Type B pancreatic cell (in vitro differentiated cells): ENCODE results near the gene METTL24. TPM values are rescaled to one million over a fixed set of nuclear protein-coding genes. Genes with fewer than 3 reads are reported as not detected.
A peak's percentile ranks its signal among the peaks of the same experiment; 100 is the strongest.

Experiments
- DNase-seq: peaks from one replicate; pipeline ENCODE4 v3.0.0; 2021; ENCODE audit warnings: mixed read lengths; ENCODE audit not compliant: unreplicated experiment; ENCODE audit errors: extremely low spot score
- H3K27ac Mint-ChIP-seq: 2 replicates; pipeline ENCODE4 v1.8.0; 2021; ENCODE audit warnings: mild to moderate bottlenecking, mixed read lengths
- H3K27me3 Mint-ChIP-seq: 2 replicates; pipeline ENCODE4 v1.8.0; 2021; ENCODE audit warnings: mixed read lengths
- H3K36me3 Mint-ChIP-seq: 2 replicates; pipeline ENCODE4 v1.8.0; 2021; ENCODE audit warnings: mixed read lengths
- H3K4me1 Mint-ChIP-seq: one replicate; pipeline ENCODE4 v1.8.0; 2021; ENCODE audit warnings: mixed read lengths; ENCODE audit not compliant: unreplicated experiment
- H3K4me3 Mint-ChIP-seq: 2 replicates; pipeline ENCODE4 v1.8.0; 2021; ENCODE audit warnings: mild to moderate bottlenecking, mixed read lengths
- H3K9me3 Mint-ChIP-seq: 2 replicates; pipeline ENCODE4 v1.8.0; 2021; ENCODE audit warnings: mixed read lengths
- CTCF ChIP-seq: fragments of 200-600 bp; sonication (generic); conservative IDR thresholded peaks from 2 replicates; pipeline ENCODE4 v1.5.0; 2021; ENCODE audit warnings: antibody characterized with exemption, mild to moderate bottlenecking
- total RNA-seq: library from RNA; stranded (reverse); gene quantifications from 2 replicates; pipeline ENCODE4 v1.2.1, GENCODE V29; 2021; ENCODE audit warnings: low replicate concordance

METTL24 gene
- total RNA-seq, 1 donor from 2014 or later = 10.0 TPM

GRCh38 chr6:110368284-110368683, 10.1 kb upstream of the METTL24 start:
- Mint-ChIP-seq H3K36me3 (no peaks in the 10 kb centered on the region), H3K27ac (no peak overlapping the region), H3K9me3 (peaks cover 5% of the 10 kb centered on the region), H3K27me3 (peaks cover 5% of the 10 kb centered on the region), H3K4me1 (peaks cover 44% of the 10 kb centered on the region), H3K4me3 (no peak overlapping the region)
- TF ChIP-seq CTCF = no peak
- no peak for DNase-seq

- Mint-ChIP-seq H3K27me3 (peaks cover 5% of the 10 kb centered on the region), H3K27ac (no peak overlapping the region), H3K36me3 (no peaks in the 10 kb centered on the region), H3K4me1 (peaks cover 44% of the 10 kb centered on the region), H3K9me3 (peaks cover 5% of the 10 kb centered on the region), H3K4me3 (no peak overlapping the region)
- DNase-seq = no peak
- no peak for TF ChIP-seq CTCF
These were observed 9.7 kb upstream of the METTL24 start for GRCh38 chr6:110367825-110368224.

GRCh38 chr6:110366975-110367374, 8.8 kb upstream of the METTL24 start:
- H3K9me3 Mint-ChIP-seq = peaks cover 8% of the 10 kb centered on the region
- peaks cover 8% of the 10 kb centered on the region for H3K27me3 Mint-ChIP-seq
- TF ChIP-seq CTCF = no peak
- no peak overlapping the region for H3K4me3 Mint-ChIP-seq
- H3K4me1 Mint-ChIP-seq = peaks cover 44% of the 10 kb centered on the region
- no peak for DNase-seq
- H3K36me3 Mint-ChIP-seq = no peaks in the 10 kb centered on the region
- H3K27ac Mint-ChIP-seq = no peak overlapping the region

DNA sequence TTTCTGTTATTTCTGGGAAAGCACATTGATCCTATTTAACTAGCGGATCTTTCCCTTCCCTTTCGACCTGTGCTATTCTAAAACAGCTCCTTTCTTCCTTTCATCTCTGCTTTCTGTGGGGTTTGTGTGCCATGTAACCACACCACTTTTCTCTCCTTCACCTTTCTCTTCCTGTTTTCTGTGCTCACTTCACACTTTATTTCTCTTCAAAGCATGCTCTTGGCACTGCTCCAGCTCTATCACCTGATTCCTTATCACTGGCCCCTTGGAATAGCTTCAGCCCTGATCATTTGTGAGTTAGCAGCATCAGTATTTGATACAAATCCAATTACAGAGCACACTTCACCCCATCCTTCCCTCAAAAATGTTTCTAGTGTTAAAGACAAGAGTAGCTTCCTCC, 8.1 kb upstream of the METTL24 start:
- DNase-seq = no peak
- Mint-ChIP-seq H3K4me3 (peak overlapping the region; percentile 4), H3K4me1 (peaks cover 40% of the 10 kb centered on the region), H3K36me3 (no peaks in the 10 kb centered on the region), H3K9me3 (peaks cover 7% of the 10 kb centered on the region), H3K27ac (peak overlapping the region; percentile 5), H3K27me3 (peaks cover 8% of the 10 kb centered on the region)
- no peak for TF ChIP-seq CTCF

GRCh38 chr6:110364364-110365105, 6.4 kb upstream of the METTL24 start:
- H3K4me3 Mint-ChIP-seq = no peak overlapping the region
- no peak for DNase-seq
- H3K36me3 Mint-ChIP-seq = no peaks in the 10 kb centered on the region
- H3K27me3 Mint-ChIP-seq = peaks cover 10% of the 10 kb centered on the region
- peaks cover 9% of the 10 kb centered on the region for H3K9me3 Mint-ChIP-seq
- no peak for TF ChIP-seq CTCF
- H3K27ac Mint-ChIP-seq = peak overlapping the region; percentile 3
- H3K4me1 Mint-ChIP-seq = peaks cover 51% of the 10 kb centered on the region
